ENCODE measurements around the gene TRAP1.

Gene TRAP1

GRCh38 chr16:3717235-3718018 lies at the start of gene TRAP1:
Gene TRAP1, minus strand, starts transcription at chr16:3717524. Its CDS starts 16 bp downstream, at chr16:3717508.
- peak; percentile 94 for DNase-seq

GRCh38 chr16:3766177-3766576 lies 48.9 kb upstream of the TRAP1 start:
- no peak for DNase-seq

GRCh38 chr16:3764409-3764808 lies 47.1 kb upstream of the TRAP1 start:
- no peak for DNase-seq

- DNase-seq, result no peak
Measured at GRCh38 chr16:3762107-3762750, 44.9 kb upstream of the TRAP1 start.

- DNase-seq, result no peak
Measured at GRCh38 chr16:3761375-3762106, 44.2 kb upstream of the TRAP1 start.

- DNase-seq, result no peak
Measured at GRCh38 chr16:3760518-3760917, 43.2 kb upstream of the TRAP1 start.

GRCh38 chr16:3759736-3760135 lies 42.4 kb upstream of the TRAP1 start:
- no peak for DNase-seq

- no peak for DNase-seq
Measured at GRCh38 chr16:3756113-3756512, 38.8 kb upstream of the TRAP1 start.

- DNase-seq, result no peak
Measured at GRCh38 chr16:3755249-3755648, 37.9 kb upstream of the TRAP1 start.

GRCh38 chr16:3754772-3755171 lies 37.4 kb upstream of the TRAP1 start:
- no peak for DNase-seq

GRCh38 chr16:3754081-3754703 lies 36.9 kb upstream of the TRAP1 start:
- no peak for DNase-seq

GRCh38 chr16:3752984-3753383 lies 35.7 kb upstream of the TRAP1 start:
- DNase-seq, result no peak

GRCh38 chr16:3751878-3752277 lies 34.6 kb upstream of the TRAP1 start:
- DNase-seq, result no peak

GRCh38 chr16:3748307-3748706 lies 31.0 kb upstream of the TRAP1 start:
- no peak for DNase-seq

- DNase-seq, result no peak
Measured at GRCh38 chr16:3745751-3746355, 28.5 kb upstream of the TRAP1 start.

- no peak for DNase-seq
Measured at GRCh38 chr16:3744018-3744417, 26.7 kb upstream of the TRAP1 start.

- no peak for DNase-seq
Measured at GRCh38 chr16:3740934-3741333, 23.6 kb upstream of the TRAP1 start.

GRCh38 chr16:3740186-3740585 lies 22.9 kb upstream of the TRAP1 start:
- no peak for DNase-seq

GRCh38 chr16:3739636-3740035 lies 22.3 kb upstream of the TRAP1 start:
- no peak for DNase-seq

- DNase-seq, result no peak
Measured at GRCh38 chr16:3738541-3738940, 21.2 kb upstream of the TRAP1 start.

GRCh38 chr16:3738128-3738527 lies 20.8 kb upstream of the TRAP1 start:
- no peak for DNase-seq

GRCh38 chr16:3737181-3737580 lies 19.9 kb upstream of the TRAP1 start:
- no peak for DNase-seq

- no peak for DNase-seq
Measured at GRCh38 chr16:3736116-3736515, 18.8 kb upstream of the TRAP1 start.
